PC-9 (cell line): ENCODE data around the gene BTN3A1. TPM values are rescaled to one million over a fixed set of nuclear protein-coding genes. Genes with fewer than 3 reads are reported as not detected.

ENCODE experiments used
- BruUV-seq: library from RNA; stranded (reverse); fragments of 400-500 nt; replicated peaks from 2 replicates; lab custom pipeline; 2021; lab: Mats Ljungman, UMichigan
- CTCF ChIA-PET: fragments of 300-600 bp; sonication (Branson Sonifier 250); formaldehyde crosslinking; loops from one replicate; lab custom pipeline; 2022; ENCODE audit warnings: antibody characterized with exemption; lab: Charles Lee
- POLR2A ChIA-PET: fragments of 300-600 bp; sonication (Branson Sonifier 250); formaldehyde crosslinking; loops from one replicate; lab custom pipeline; 2022; ENCODE audit warnings: antibody characterized with exemption; ENCODE audit not compliant: unreplicated experiment; lab: Charles Lee
- DNase-seq, 2 experiments: peaks; one replicate each; pipeline versions ENCODE4 v3.0.0 to v3.0.0-alpha.2; 2015 to 2022; ENCODE audit warnings: mixed read lengths in 1 of 2
- H2AFZ ChIP-seq: fragments of 200-600 bp; sonication (generic); 2 replicates; pipeline ENCODE4 v1.8.1; 2017; ENCODE audit warnings: antibody characterized with exemption
- H3F3A ChIP-seq: fragments of 200-600 bp; sonication (generic); 2 replicates; pipeline ENCODE4 v1.8.1; 2017; ENCODE audit warnings: antibody characterized with exemption, mild to moderate bottlenecking, low read depth; ENCODE audit not compliant: insufficient read depth
- H3K27ac ChIP-seq: fragments of 200-600 bp; sonication (generic); 2 replicates; pipeline ENCODE4 v1.6.1; 2016; ENCODE audit warnings: mixed run types
- H3K27me3 ChIP-seq: fragments of 200-600 bp; sonication (generic); 2 replicates; pipeline ENCODE4 v1.6.1; 2016; ENCODE audit warnings: low read depth, mixed run types; ENCODE audit not compliant: insufficient read depth
- H3K36me3 ChIP-seq: fragments of 200-600 bp; sonication (generic); 2 replicates; pipeline ENCODE4 v1.6.1; 2016; ENCODE audit warnings: low read depth, mixed run types
- H3K4me1 ChIP-seq: fragments of 200-600 bp; sonication (generic); replicated peaks from 2 replicates; pipeline ENCODE4 v1.6.1; 2016; ENCODE audit warnings: mixed run types; ENCODE audit not compliant: insufficient read depth
- H3K4me2 ChIP-seq: fragments of 200-600 bp; sonication (generic); 2 replicates; pipeline ENCODE4 v1.6.1; 2017; ENCODE audit warnings: mixed run types
- H3K4me3 ChIP-seq: fragments of 200-600 bp; sonication (generic); 2 replicates; pipeline ENCODE4 v1.6.1; 2016; ENCODE audit warnings: mixed run types
- H3K79me2 ChIP-seq: fragments of 200-600 bp; sonication (generic); 2 replicates; pipeline ENCODE4 v1.6.1; 2017; ENCODE audit warnings: low read depth, mixed run types
- H3K9me2 ChIP-seq: fragments of 200-600 bp; sonication (generic); 2 replicates; pipeline ENCODE4 v1.8.1; 2017; ENCODE audit warnings: mild to moderate bottlenecking; ENCODE audit not compliant: insufficient read depth
- H3K9me3 ChIP-seq: fragments of 200-600 bp; sonication (generic); 2 replicates; pipeline ENCODE4 v1.8.1; 2016; ENCODE audit warnings: low read depth; ENCODE audit not compliant: insufficient read depth
- H4K20me1 ChIP-seq: fragments of 200-600 bp; sonication (generic); 2 replicates; pipeline ENCODE4 v1.8.1; 2017; ENCODE audit not compliant: insufficient read depth
- EZH2 ChIP-seq: fragments of 200-600 bp; sonication (generic); IDR thresholded peaks from 2 replicates; pipeline ENCODE4 v1.8.0; 2017; ENCODE audit warnings: antibody characterized with exemption, low read depth
- intact Hi-C: fragments of 100-400 bp; cut with micrococcal nuclease; formaldehyde crosslinking; loops from one replicate; pipeline ENCODE4 v1.10.0; 2022; ENCODE audit not compliant: unreplicated experiment
- total RNA-seq: library from RNA; stranded (reverse); gene quantifications from 2 replicates; pipeline ENCODE4 v1.2.3, GENCODE V29; 2021
- TF ChIP-seq, protein P1 (sequence below): fragments of 200-600 bp; sonication (generic); conservative IDR thresholded peaks from 2 replicates; pipeline ENCODE4 v1.6.1; 2017; ENCODE audit warnings: mixed run types, antibody characterized with exemption, mild to moderate bottlenecking, moderate library complexity

BTN3A1 gene
- total RNA-seq, 1 experiment from 2014 or later = 28.3 TPM

GRCh38 chr6:26389349-26389894 lies 12.7 kb upstream of the BTN3A1 start:
- CTCF ChIA-PET = interaction anchor here (0.5 kb wide), 1 partner anchor 41 kb away, joined by 5 read pairs; no protein-coding TSS in a partner anchor
- Histone ChIP-seq H3K9me3 (no peaks in the 10 kb centered on the region), H3K4me3 (no peak overlapping the region), H3K4me1 (peaks cover 18% of the 10 kb centered on the region), H3K27ac (no peak overlapping the region), H3K9me2 (no peaks in the 10 kb centered on the region), H3F3A (no peaks in the 10 kb centered on the region), H2AFZ (no peak overlapping the region), H3K36me3 (no peaks in the 10 kb centered on the region), H3K79me2 (no peaks in the 10 kb centered on the region), H3K27me3 (no peaks in the 10 kb centered on the region), H3K4me2 (no peak overlapping the region), H4K20me1 (no peaks in the 10 kb centered on the region)
- POLR2A ChIA-PET = no interaction called here
- intact Hi-C loops = no loop called here
- DNase-seq = no peak
- TF ChIP-seq EZH2 = no peak
- TF ChIP-seq, protein P1, sequence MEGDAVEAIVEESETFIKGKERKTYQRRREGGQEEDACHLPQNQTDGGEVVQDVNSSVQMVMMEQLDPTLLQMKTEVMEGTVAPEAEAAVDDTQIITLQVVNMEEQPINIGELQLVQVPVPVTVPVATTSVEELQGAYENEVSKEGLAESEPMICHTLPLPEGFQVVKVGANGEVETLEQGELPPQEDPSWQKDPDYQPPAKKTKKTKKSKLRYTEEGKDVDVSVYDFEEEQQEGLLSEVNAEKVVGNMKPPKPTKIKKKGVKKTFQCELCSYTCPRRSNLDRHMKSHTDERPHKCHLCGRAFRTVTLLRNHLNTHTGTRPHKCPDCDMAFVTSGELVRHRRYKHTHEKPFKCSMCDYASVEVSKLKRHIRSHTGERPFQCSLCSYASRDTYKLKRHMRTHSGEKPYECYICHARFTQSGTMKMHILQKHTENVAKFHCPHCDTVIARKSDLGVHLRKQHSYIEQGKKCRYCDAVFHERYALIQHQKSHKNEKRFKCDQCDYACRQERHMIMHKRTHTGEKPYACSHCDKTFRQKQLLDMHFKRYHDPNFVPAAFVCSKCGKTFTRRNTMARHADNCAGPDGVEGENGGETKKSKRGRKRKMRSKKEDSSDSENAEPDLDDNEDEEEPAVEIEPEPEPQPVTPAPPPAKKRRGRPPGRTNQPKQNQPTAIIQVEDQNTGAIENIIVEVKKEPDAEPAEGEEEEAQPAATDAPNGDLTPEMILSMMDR = no peak
- no TSS peak for BruUV-seq

- H3K27me3 ChIP-seq = no peaks in the 10 kb centered on the region
- no peaks in the 10 kb centered on the region for H4K20me1 ChIP-seq
- ChIA-PET POLR2A (no interaction called here), CTCF (interaction anchor here (0.6 kb wide), 1 partner anchor 287 kb away, joined by 11 read pairs; a partner anchor contains a TSS)
- H3K9me3 ChIP-seq = no peaks in the 10 kb centered on the region
- intact Hi-C loops = no loop called here
- H3K4me2 ChIP-seq = no peak overlapping the region
- H3K4me1 ChIP-seq = peaks cover 21% of the 10 kb centered on the region
- H3K9me2 ChIP-seq = no peaks in the 10 kb centered on the region
- BruUV-seq = no TSS peak
- no peak overlapping the region for H3K27ac ChIP-seq
- H3K79me2 ChIP-seq = no peaks in the 10 kb centered on the region
- no peaks in the 10 kb centered on the region for H3F3A ChIP-seq
- no peak overlapping the region for H2AFZ ChIP-seq
- DNase-seq = no peak
- H3K36me3 ChIP-seq = no peaks in the 10 kb centered on the region
- no peak for TF ChIP-seq EZH2
- TF ChIP-seq, protein P1 = no peak
- H3K4me3 ChIP-seq = no peak overlapping the region
Observed at GRCh38 chr6:26390531-26390930, 11.5 kb upstream of the BTN3A1 start.

DNA sequence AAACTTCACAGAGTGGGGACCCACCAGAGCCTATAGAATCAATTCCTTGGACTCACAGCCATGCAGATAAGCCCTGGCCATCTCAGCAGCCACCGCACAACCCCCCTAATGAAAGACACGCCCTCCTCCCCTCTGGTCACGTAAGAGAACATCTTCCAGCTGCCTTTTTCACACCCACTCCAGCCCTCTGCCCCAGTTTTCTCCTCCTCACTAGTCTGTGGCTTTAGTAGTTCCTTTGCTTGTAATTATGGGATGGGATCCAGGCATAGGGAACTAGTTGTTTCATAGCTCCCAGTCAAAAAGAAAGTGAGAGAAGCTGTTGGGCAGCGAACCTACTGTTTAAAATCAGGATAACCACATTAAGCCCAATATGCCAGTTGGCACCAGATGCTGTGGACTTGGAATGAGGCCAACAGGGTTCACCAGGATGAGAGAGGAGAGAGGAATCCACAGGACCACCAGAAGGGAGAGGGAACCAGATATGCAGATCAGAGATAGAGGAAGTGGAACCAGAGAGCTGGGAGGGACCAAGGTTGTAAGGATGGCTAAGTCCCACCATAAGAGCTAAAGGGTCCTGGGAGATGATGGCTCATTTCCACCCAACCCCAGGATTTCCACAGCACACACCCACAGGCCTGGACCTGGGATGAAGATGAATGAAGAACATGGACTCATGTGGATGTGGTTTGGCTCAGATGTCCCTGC lies 9.0 kb upstream of the BTN3A1 start:
- BruUV-seq = no TSS peak
- Histone ChIP-seq H3F3A (no peaks in the 10 kb centered on the region), H3K9me3 (no peaks in the 10 kb centered on the region), H3K36me3 (no peaks in the 10 kb centered on the region), H2AFZ (no peak overlapping the region), H3K4me2 (no peak overlapping the region), H3K9me2 (no peaks in the 10 kb centered on the region), H3K27ac (no peak overlapping the region), H3K27me3 (no peaks in the 10 kb centered on the region), H4K20me1 (no peaks in the 10 kb centered on the region), H3K79me2 (no peaks in the 10 kb centered on the region), H3K4me1 (peaks cover 16% of the 10 kb centered on the region), H3K4me3 (no peak overlapping the region)
- intact Hi-C loops = no loop called here
- no peak for DNase-seq
- CTCF ChIA-PET = no interaction called here
- POLR2A ChIA-PET = no interaction called here
- TF ChIP-seq, protein P1 = no peak
- TF ChIP-seq EZH2 = no peak
